PC-9 (cell line): ENCODE data around the gene EIF2S3. TPM values are rescaled to one million over a fixed set of nuclear protein-coding genes. Genes with fewer than 3 reads are reported as not detected.

Source experiments
- BruUV-seq: library from RNA; stranded (reverse); fragments of 400-500 nt; replicated peaks from 2 replicates; lab custom pipeline; 2021; lab: Mats Ljungman, UMichigan
- CTCF ChIA-PET: fragments of 300-600 bp; sonication (Branson Sonifier 250); formaldehyde crosslinking; loops from one replicate; lab custom pipeline; 2022; ENCODE audit warnings: antibody characterized with exemption; lab: Charles Lee
- POLR2A ChIA-PET: fragments of 300-600 bp; sonication (Branson Sonifier 250); formaldehyde crosslinking; loops from one replicate; lab custom pipeline; 2022; ENCODE audit warnings: antibody characterized with exemption; ENCODE audit not compliant: unreplicated experiment; lab: Charles Lee
- DNase-seq, 2 experiments: peaks; one replicate each; pipeline versions ENCODE4 v3.0.0 to v3.0.0-alpha.2; 2015 to 2022; ENCODE audit warnings: mixed read lengths in 1 of 2
- H2AFZ ChIP-seq: fragments of 200-600 bp; sonication (generic); 2 replicates; pipeline ENCODE4 v1.8.1; 2017; ENCODE audit warnings: antibody characterized with exemption
- H3F3A ChIP-seq: fragments of 200-600 bp; sonication (generic); 2 replicates; pipeline ENCODE4 v1.8.1; 2017; ENCODE audit warnings: antibody characterized with exemption, mild to moderate bottlenecking, low read depth; ENCODE audit not compliant: insufficient read depth
- H3K27ac ChIP-seq: fragments of 200-600 bp; sonication (generic); 2 replicates; pipeline ENCODE4 v1.6.1; 2016; ENCODE audit warnings: mixed run types
- H3K27me3 ChIP-seq: fragments of 200-600 bp; sonication (generic); 2 replicates; pipeline ENCODE4 v1.6.1; 2016; ENCODE audit warnings: low read depth, mixed run types; ENCODE audit not compliant: insufficient read depth
- H3K36me3 ChIP-seq: fragments of 200-600 bp; sonication (generic); 2 replicates; pipeline ENCODE4 v1.6.1; 2016; ENCODE audit warnings: low read depth, mixed run types
- H3K4me1 ChIP-seq: fragments of 200-600 bp; sonication (generic); replicated peaks from 2 replicates; pipeline ENCODE4 v1.6.1; 2016; ENCODE audit warnings: mixed run types; ENCODE audit not compliant: insufficient read depth
- H3K4me2 ChIP-seq: fragments of 200-600 bp; sonication (generic); 2 replicates; pipeline ENCODE4 v1.6.1; 2017; ENCODE audit warnings: mixed run types
- H3K4me3 ChIP-seq: fragments of 200-600 bp; sonication (generic); 2 replicates; pipeline ENCODE4 v1.6.1; 2016; ENCODE audit warnings: mixed run types
- H3K79me2 ChIP-seq: fragments of 200-600 bp; sonication (generic); 2 replicates; pipeline ENCODE4 v1.6.1; 2017; ENCODE audit warnings: low read depth, mixed run types
- H3K9me2 ChIP-seq: fragments of 200-600 bp; sonication (generic); 2 replicates; pipeline ENCODE4 v1.8.1; 2017; ENCODE audit warnings: mild to moderate bottlenecking; ENCODE audit not compliant: insufficient read depth
- H3K9me3 ChIP-seq: fragments of 200-600 bp; sonication (generic); 2 replicates; pipeline ENCODE4 v1.8.1; 2016; ENCODE audit warnings: low read depth; ENCODE audit not compliant: insufficient read depth
- H4K20me1 ChIP-seq: fragments of 200-600 bp; sonication (generic); 2 replicates; pipeline ENCODE4 v1.8.1; 2017; ENCODE audit not compliant: insufficient read depth
- EZH2 ChIP-seq: fragments of 200-600 bp; sonication (generic); IDR thresholded peaks from 2 replicates; pipeline ENCODE4 v1.8.0; 2017; ENCODE audit warnings: antibody characterized with exemption, low read depth
- intact Hi-C: fragments of 100-400 bp; cut with micrococcal nuclease; formaldehyde crosslinking; loops from one replicate; pipeline ENCODE4 v1.10.0; 2022; ENCODE audit not compliant: unreplicated experiment
- total RNA-seq: library from RNA; stranded (reverse); gene quantifications from 2 replicates; pipeline ENCODE4 v1.2.3, GENCODE V29; 2021
- TF ChIP-seq, protein P1 (sequence below): fragments of 200-600 bp; sonication (generic); conservative IDR thresholded peaks from 2 replicates; pipeline ENCODE4 v1.6.1; 2017; ENCODE audit warnings: mixed run types, antibody characterized with exemption, mild to moderate bottlenecking, moderate library complexity

The EIF2S3 gene
- total RNA-seq, 1 experiment from 2014 or later, result 252 TPM

DNA sequence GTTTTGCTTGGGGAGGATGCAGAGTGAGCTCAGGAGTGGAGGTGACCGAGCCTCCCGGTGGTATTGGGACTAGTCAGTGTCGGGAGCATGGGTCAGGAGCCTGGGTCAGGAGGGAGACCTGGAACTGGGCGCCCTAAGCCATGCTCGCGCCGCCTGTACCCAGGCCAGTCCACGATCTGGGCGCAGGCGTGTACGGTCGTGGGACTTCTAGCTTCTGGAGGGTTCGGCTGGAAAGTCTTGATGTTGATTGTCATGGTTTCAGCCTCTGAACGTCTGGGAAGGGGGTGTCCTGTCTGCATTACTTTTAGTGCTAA is 244 bp downstream of the EIF2S3 start:
- CTCF ChIA-PET, result interaction anchor here (0.6 kb wide), 1 partner anchor 146 kb away, joined by 3 read pairs; no protein-coding TSS in a partner anchor
- H3K79me2 ChIP-seq, result peaks cover 27% of the 10 kb centered on the region
- no peaks in the 10 kb centered on the region for H3K9me3 ChIP-seq
- BruUV-seq, result TSS peak; percentile 72
- peaks cover 25% of the 10 kb centered on the region for H3K36me3 ChIP-seq
- H3K4me3 ChIP-seq, result no peak overlapping the region
- H3K4me1 ChIP-seq, result peaks cover 10% of the 10 kb centered on the region; the same call in 1 of the 2 replicates
- POLR2A ChIA-PET, result interaction anchor here (1.3 kb wide), 1 partner anchor 28 kb away, joined by 10 read pairs; the partner anchor contains the start of gene KLHL15
- DNase-seq, result no peak
- H3K9me2 ChIP-seq, result no peaks in the 10 kb centered on the region
- no peaks in the 10 kb centered on the region for H3K27me3 ChIP-seq
- peaks cover 16% of the 10 kb centered on the region for H3F3A ChIP-seq
- TF ChIP-seq, protein P1, sequence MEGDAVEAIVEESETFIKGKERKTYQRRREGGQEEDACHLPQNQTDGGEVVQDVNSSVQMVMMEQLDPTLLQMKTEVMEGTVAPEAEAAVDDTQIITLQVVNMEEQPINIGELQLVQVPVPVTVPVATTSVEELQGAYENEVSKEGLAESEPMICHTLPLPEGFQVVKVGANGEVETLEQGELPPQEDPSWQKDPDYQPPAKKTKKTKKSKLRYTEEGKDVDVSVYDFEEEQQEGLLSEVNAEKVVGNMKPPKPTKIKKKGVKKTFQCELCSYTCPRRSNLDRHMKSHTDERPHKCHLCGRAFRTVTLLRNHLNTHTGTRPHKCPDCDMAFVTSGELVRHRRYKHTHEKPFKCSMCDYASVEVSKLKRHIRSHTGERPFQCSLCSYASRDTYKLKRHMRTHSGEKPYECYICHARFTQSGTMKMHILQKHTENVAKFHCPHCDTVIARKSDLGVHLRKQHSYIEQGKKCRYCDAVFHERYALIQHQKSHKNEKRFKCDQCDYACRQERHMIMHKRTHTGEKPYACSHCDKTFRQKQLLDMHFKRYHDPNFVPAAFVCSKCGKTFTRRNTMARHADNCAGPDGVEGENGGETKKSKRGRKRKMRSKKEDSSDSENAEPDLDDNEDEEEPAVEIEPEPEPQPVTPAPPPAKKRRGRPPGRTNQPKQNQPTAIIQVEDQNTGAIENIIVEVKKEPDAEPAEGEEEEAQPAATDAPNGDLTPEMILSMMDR, result no peak
- no peak for TF ChIP-seq EZH2
- peak overlapping the region; percentile 66; the same call in 1 of the 2 replicates for H2AFZ ChIP-seq
- H4K20me1 ChIP-seq, result peaks cover 16% of the 10 kb centered on the region
- H3K27ac ChIP-seq, result no peak overlapping the region; the same call in 1 of the 2 replicates
- no peak overlapping the region for H3K4me2 ChIP-seq
- intact Hi-C loops, result loop anchor here (2.0 kb wide), 1 partner anchor 272 kb away; the partner anchor contains the start of gene SAT1

DNA sequence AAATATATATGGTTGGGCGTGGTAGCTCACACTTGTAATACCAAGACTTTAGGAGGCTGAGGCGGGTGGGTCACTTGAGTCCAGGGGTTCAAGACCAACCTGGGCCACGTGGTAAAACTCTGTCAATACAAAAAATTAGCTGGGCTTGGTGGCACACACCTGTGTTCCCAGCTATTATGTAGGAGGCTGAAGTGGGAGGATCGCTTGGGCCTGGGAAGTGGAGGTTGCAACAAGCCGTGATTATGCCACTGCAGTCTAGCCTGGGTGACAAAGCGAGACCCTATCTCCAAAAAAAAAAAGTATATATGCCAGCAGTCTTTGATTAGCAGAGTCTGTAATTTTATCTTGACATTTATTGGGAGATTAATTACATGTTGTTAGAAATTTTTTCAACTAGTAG is 8.7 kb downstream of the EIF2S3 start:
- intact Hi-C loops, result no loop called here
- Histone ChIP-seq H3K4me2 (no peak overlapping the region), H3K36me3 (peaks cover 35% of the 10 kb centered on the region), H3K4me1 (no peaks in the 10 kb centered on the region), H3K9me3 (no peaks in the 10 kb centered on the region), H3K27ac (no peak overlapping the region), H4K20me1 (peaks cover 44% of the 10 kb centered on the region), H3F3A (peaks cover 28% of the 10 kb centered on the region), H3K9me2 (no peaks in the 10 kb centered on the region), H3K27me3 (no peaks in the 10 kb centered on the region), H3K4me3 (no peak overlapping the region), H3K79me2 (peaks cover 45% of the 10 kb centered on the region), H2AFZ (no peak overlapping the region)
- DNase-seq, result no peak
- ChIA-PET CTCF (no interaction called here), POLR2A (no interaction called here)
- TF ChIP-seq EZH2, result no peak
- TF ChIP-seq, protein P1, result no peak
- no TSS peak for BruUV-seq

- no peak for DNase-seq
- Histone ChIP-seq H3K9me2 (no peaks in the 10 kb centered on the region), H3K4me3 (no peak overlapping the region), H3K27ac (no peak overlapping the region), H2AFZ (no peak overlapping the region), H3K79me2 (0 out of 2 replicates have a peak, but pooled peaks cover 3% of the 10 kb centered on the region), H3K9me3 (no peaks in the 10 kb centered on the region), H3K4me1 (no peaks in the 10 kb centered on the region), H3K27me3 (no peaks in the 10 kb centered on the region), H3F3A (peaks cover 53% of the 10 kb centered on the region), H3K36me3 (peaks cover 23% of the 10 kb centered on the region), H3K4me2 (no peak overlapping the region), H4K20me1 (peaks cover 31% of the 10 kb centered on the region)
- no TSS peak for BruUV-seq
- intact Hi-C loops, result no loop called here
- TF ChIP-seq EZH2, result no peak
- TF ChIP-seq, protein P1, result no peak
- POLR2A ChIA-PET, result no interaction called here
- CTCF ChIA-PET, result interaction anchor here (0.6 kb wide), 1 partner anchor 46 kb away, joined by 6 read pairs; no protein-coding TSS in a partner anchor
Measured at GRCh38 chrX:24069877-24070276, 15.1 kb downstream of the EIF2S3 start.
